ENCODE data around the gene FAU. TPM values are rescaled to one million over a fixed set of nuclear protein-coding genes. Genes with fewer than 3 reads are reported as not detected.

Gene FAU
- total RNA-seq = 456 and 558 TPM in 2 replicates

GRCh38 chr11:65121865-65122696, at the start of gene FAU, which contains the start of gene MRPL49:
TSS of gene FAU (minus strand) at chr11:65122134. CDS start at chr11:65121813, 321 bp downstream.
TSS of gene MRPL49 (plus strand) at chr11:65122321. CDS start at chr11:65122347, 26 bp downstream.

GRCh38 chr11:65170058-65170534, 48.2 kb upstream of the FAU start, which contains the start of gene SPDYC:
TSS of gene SPDYC (plus strand) at chr11:65170233. CDS start at chr11:65171358, 1,125 bp downstream.

GRCh38 chr11:65134240-65134951, 12.5 kb upstream of the FAU start, which contains the start of gene SYVN1:
TSS of gene SYVN1 (minus strand) at chr11:65134519. CDS start at chr11:65133601, 918 bp downstream.

GRCh38 chr11:65117206-65118096, 4.5 kb downstream of the FAU start, which contains the start of gene ZNHIT2:
TSS of gene ZNHIT2 (minus strand) at chr11:65117701. CDS start at chr11:65117653, 48 bp downstream.

DNA sequence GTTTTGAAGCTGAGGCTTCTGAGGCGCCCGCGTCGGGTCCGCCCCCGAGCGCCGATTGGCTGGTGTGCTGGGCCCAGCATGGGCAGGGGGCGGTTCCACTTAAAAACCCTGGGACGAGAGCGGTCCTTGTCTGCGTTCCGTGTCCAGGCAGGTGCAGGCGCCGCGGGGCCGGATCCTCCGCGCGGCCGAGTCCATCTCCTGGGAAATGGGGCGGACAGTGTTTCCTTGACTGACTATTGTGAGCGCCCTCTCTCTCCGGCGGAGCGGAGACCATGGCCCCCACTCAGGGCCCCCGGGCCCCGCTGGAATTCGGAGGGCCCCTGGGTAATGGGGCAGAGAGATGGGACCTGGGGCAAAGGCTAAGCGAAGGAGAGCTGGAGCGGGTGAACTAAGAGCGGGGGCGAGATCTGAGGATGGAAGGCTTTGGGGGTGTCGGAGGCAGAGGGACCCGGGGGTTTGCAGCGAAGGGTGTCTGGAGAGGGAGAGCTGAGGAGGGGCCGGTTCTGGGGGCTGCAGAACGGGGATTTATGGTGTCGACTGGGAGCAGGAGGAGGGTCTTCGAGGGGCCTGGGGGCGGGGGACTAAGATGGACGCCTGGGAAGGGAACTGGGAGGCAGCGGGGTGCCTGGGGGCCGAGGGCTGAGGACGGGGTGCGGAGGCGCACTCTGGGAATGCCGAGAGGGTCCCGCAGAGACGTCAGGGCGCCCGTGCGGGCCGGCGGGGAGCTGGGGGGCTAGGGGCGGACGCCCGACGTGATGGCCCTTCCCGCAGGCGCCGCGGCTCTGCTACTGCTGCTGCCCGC, 10.0 kb downstream of the FAU start, which contains the start of gene TM7SF2:
TSS of gene TM7SF2 (plus strand) at position 129 of the 802 bp plus-strand sequence. CDS start at position 273, 144 bp downstream.

DNA sequence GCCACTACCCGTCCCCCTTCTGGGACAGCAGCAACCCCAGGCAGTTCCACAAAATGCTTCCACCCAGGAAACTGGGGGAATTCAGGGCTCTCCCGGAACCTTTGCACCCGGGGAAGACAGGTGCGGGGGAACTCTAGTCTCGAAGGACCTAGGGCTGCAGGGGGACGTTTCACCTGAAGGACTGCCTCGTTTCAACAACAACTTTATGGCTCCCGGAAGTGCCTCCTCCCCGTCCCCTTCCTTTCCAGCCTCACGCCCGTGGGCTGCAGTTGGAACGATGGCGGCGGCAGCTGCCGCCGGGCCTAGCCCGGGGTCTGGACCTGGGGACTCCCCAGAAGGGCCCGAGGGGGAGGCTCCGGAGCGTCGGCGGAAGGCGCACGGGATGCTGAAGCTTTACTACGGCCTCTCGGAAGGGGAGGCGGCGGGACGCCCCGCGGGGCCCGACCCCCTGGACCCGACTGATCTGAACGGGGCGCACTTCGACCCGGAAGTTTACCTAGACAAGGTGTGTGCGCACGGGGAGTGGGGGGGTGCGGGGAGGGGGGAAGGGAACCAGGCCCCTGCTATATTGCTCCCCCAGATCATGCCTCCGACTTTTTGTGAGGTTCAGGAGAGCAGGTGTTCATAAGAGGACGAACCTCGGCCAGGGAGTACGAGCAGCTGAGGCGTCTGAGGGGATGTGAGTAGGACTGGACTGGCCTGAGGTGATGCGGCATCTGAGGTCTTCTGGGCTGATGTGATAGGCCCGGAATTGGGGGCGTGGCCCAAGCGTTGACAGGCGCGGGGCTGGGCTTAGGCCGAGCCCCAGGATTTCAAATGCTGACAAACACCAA, 25.7 kb downstream of the FAU start, which contains the start of gene VPS51:
TSS of gene VPS51 (plus strand) at position 241 of the 833 bp plus-strand sequence. CDS start at position 278, 37 bp downstream.

DNA sequence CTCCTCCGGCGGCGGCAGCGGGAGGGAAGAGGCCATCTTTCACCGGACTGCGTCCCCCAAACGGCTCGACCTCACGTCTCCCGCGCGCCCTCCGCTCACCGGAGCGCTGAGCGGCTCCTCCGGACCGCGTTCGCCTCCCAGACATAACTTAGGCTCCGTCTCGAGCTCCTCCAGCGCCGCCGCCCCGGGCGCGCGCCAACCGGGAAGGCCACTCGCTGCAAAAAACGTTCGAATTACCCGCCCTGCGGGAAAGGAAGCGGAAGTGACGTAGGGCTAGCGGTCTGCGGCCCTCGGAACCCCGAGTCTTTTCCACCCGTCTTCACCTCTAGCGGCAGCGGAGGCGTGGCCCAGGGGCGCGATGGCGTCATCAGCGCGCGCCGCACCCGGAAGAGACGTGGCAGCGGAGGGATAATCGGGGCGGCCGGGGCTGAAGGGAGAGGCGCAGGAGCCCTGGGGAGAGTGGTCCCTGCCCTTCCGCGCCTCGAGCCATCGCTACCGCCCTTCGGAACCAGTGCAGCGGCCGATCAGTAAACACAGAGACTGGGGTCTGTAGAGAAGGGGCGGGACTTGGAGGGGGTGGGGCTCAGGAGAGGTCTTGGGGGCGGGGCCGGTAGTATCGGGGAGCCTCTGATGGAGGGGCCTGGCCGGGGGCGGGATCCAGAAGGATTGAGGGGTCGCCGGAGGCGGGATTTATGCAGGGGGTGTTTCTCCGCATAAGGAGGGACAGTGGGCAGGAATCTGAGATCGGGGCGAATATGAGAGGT, 37.9 kb downstream of the FAU start, which contains the start of the genes CDCA5 and ZFPL1:
TSS of gene CDCA5 (minus strand) at position 207 of the 764 bp plus-strand sequence. CDS start at position 145, 62 bp downstream.
TSS of gene ZFPL1 (plus strand) at position 389 of the 764 bp plus-strand sequence. CDS start 477 bp downstream, outside the sequence.

Other genes starting within 250 kb of the FAU start
- 52.1 and 66.7 TPM in 2 replicates for gene EHD1, start 243.5 kb downstream of the FAU start, total RNA-seq
- 16.2 and 19.2 TPM in 2 replicates for gene ATG2A, start 204.9 kb downstream of the FAU start, total RNA-seq
- 11.1 and 21.6 TPM in 2 replicates for gene PPP2R5B, start 197.4 kb downstream of the FAU start, total RNA-seq
- 0.35 TPM in 1 of 2 replicates, not detected in the other for gene GPHA2, start 186.2 kb downstream of the FAU start, total RNA-seq
- not detected in 2 replicates for gene MAJIN, start 150.0 kb downstream of the FAU start, total RNA-seq
- gene BATF2, start 125.2 kb downstream of the FAU start, total RNA-seq = 0.12 and 0.51 TPM in 2 replicates
- gene ARL2, start 108.0 kb downstream of the FAU start, total RNA-seq = 116 and 119 TPM in 2 replicates
- 7.8 and 9.4 TPM in 2 replicates for gene SNX15, start 94.7 kb downstream of the FAU start, total RNA-seq
- gene SAC3D1, start 80.9 kb downstream of the FAU start, total RNA-seq = 19.7 and 23.5 TPM in 2 replicates
- 17.2 and 38.7 TPM in 2 replicates for gene NAALADL1, start 63.6 kb downstream of the FAU start, total RNA-seq
- gene CDCA5, start 38.1 kb downstream of the FAU start, total RNA-seq = 1.2 and 2.9 TPM in 2 replicates
- 34.5 TPM in 2 replicates for gene ZFPL1, start 37.9 kb downstream of the FAU start, total RNA-seq
- gene VPS51, start 25.9 kb downstream of the FAU start, total RNA-seq = 197 and 427 TPM in 2 replicates
- 10.4 and 13.4 TPM in 2 replicates for gene TM7SF2, start 10.3 kb downstream of the FAU start, total RNA-seq
- 18.3 and 19.1 TPM in 2 replicates for gene ZNHIT2, start 4.4 kb downstream of the FAU start, total RNA-seq
- 40.8 and 56.9 TPM in 2 replicates for gene MRPL49, start 187 bp upstream of the FAU start, total RNA-seq
- gene SYVN1, start 12.4 kb upstream of the FAU start, total RNA-seq = 13.2 and 22.1 TPM in 2 replicates
- gene SPDYC, start 48.1 kb upstream of the FAU start, total RNA-seq = not detected in 2 replicates
- gene CAPN1, start 59.8 kb upstream of the FAU start, total RNA-seq = 168 and 189 TPM in 2 replicates
- gene POLA2, start 139.8 kb upstream of the FAU start, total RNA-seq = 2.6 and 3.7 TPM in 2 replicates
- gene CDC42EP2, start 192.7 kb upstream of the FAU start, total RNA-seq = 35.6 and 79.6 TPM in 2 replicates
- gene DPF2, start 211.7 kb upstream of the FAU start, total RNA-seq = 32.4 and 36.6 TPM in 2 replicates
- 0.12 TPM in 1 of 2 replicates, not detected in the other for gene TIGD3, start 232.6 kb upstream of the FAU start, total RNA-seq

Data from pericardium fibroblast (primary cell).